Astrocyte (in vitro differentiated cells and primary cell): ENCODE measurements around the gene KIAA1328.

ENCODE experiments used
- EZH2 ChIP-seq: IDR thresholded peaks from 2 replicates; pipeline ENCODE4 v1.6.1; 2012; ENCODE audit warnings: mild to moderate bottlenecking, low read length, inconsistent platforms; ENCODE audit not compliant: insufficient read depth
- TF ChIP-seq, protein P1 (sequence below): IDR thresholded peaks from 2 replicates; pipeline ENCODE4 v1.5.1; 2011; ENCODE audit warnings: low read depth, mild to moderate bottlenecking, inconsistent platforms, low read length, moderate library complexity; ENCODE audit not compliant: insufficient read depth

DNA sequence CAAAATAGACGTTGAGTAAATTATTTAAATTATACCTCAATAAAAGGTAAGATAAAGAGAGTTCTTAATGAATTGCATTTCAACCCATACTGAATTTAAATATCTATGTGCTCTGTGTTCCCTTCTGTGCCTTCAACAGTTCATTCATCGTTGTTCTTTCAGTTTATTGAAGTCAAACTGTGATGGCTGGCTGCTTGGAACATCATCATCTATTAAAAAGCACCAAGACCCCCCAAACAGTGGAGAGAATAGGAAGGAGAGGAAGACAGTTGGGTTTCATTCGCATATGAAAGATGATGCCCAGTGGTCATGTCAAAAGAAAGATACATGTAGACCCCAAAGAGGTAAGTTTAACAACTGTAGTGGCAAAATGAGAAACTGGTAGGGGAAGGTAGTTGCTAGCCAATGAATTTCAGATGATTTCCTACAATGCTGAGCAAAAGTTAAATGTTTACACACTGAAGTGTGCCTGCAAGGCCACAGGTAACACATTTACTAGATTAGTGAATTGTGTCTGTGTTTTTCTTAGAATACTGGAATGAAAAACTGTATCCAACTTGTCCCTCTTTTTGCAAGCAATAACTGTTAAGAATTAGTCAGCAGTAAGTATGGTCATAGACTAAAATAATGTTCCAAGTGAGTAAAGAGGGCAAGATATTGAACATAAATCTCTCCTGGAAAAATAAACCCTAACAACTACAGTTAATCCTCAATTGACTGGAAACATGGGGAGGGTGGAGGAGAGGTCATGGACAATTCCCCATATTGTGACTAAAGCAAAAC is 331.3 kb downstream of the KIAA1328 start:
- TF ChIP-seq EZH2: no peak
- TF ChIP-seq, protein P1, sequence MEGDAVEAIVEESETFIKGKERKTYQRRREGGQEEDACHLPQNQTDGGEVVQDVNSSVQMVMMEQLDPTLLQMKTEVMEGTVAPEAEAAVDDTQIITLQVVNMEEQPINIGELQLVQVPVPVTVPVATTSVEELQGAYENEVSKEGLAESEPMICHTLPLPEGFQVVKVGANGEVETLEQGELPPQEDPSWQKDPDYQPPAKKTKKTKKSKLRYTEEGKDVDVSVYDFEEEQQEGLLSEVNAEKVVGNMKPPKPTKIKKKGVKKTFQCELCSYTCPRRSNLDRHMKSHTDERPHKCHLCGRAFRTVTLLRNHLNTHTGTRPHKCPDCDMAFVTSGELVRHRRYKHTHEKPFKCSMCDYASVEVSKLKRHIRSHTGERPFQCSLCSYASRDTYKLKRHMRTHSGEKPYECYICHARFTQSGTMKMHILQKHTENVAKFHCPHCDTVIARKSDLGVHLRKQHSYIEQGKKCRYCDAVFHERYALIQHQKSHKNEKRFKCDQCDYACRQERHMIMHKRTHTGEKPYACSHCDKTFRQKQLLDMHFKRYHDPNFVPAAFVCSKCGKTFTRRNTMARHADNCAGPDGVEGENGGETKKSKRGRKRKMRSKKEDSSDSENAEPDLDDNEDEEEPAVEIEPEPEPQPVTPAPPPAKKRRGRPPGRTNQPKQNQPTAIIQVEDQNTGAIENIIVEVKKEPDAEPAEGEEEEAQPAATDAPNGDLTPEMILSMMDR: no peak
